Coronary artery (tissue), 2 donors: Measurements from ENCODE around the gene MPZ.
"Not testable (repeated sequence)": the region's sequence is repeated elsewhere in the genome, so short reads cannot be mapped to it uniquely, and the experiment has no call there.

Experiments
- DNase-seq: peaks from one replicate; pipeline ENCODE4 v3.0.0-alpha.2; 2017; ENCODE audit warnings: low spot score
- H3K27ac ChIP-seq, 2 donors: fragments of 200-600 bp; sonication (generic); one replicate each; pipeline ENCODE4 v1.5.1; 2016 to 2019
- H3K4me3 ChIP-seq: fragments of 200-600 bp; sonication (generic); 2 replicates; pipeline ENCODE4 v1.5.1; 2016; ENCODE audit warnings: mild to moderate bottlenecking, moderate library complexity
- TF ChIP-seq, protein P1 (sequence below): fragments of 200-600 bp; sonication (generic); IDR thresholded peaks from one replicate; pipeline ENCODE4 v1.5.1; 2019; ENCODE audit warnings: antibody characterized with exemption

Gene MPZ

DNA sequence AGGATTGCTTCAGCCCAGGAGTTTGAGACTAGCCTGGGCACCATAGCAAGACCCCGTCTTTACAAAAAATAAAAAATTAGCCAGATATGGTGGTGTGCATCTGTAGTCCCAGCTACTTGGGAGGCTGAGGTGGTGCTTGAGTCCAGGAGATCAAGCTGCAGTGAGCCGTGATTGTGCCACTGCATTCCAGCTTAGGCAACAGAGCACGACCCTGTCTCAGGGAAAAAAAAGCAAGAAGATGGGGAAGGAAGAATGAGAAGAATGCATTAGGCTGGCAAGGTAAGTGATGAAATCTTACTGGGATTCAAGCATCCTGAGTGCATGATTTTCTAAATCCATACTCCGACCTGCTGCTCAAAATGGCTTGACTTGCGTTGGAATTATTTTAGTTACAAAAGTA is 44.5 kb downstream of the MPZ start:
- Histone ChIP-seq H3K27ac (no peak overlapping the region), H3K4me3 (no peak overlapping the region)
- TF ChIP-seq, protein P1, sequence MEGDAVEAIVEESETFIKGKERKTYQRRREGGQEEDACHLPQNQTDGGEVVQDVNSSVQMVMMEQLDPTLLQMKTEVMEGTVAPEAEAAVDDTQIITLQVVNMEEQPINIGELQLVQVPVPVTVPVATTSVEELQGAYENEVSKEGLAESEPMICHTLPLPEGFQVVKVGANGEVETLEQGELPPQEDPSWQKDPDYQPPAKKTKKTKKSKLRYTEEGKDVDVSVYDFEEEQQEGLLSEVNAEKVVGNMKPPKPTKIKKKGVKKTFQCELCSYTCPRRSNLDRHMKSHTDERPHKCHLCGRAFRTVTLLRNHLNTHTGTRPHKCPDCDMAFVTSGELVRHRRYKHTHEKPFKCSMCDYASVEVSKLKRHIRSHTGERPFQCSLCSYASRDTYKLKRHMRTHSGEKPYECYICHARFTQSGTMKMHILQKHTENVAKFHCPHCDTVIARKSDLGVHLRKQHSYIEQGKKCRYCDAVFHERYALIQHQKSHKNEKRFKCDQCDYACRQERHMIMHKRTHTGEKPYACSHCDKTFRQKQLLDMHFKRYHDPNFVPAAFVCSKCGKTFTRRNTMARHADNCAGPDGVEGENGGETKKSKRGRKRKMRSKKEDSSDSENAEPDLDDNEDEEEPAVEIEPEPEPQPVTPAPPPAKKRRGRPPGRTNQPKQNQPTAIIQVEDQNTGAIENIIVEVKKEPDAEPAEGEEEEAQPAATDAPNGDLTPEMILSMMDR = no peak
- DNase-seq = no peak

- DNase-seq = no peak
- TF ChIP-seq, protein P1 = no peak
- no peak overlapping the region for H3K4me3 ChIP-seq
- no peak overlapping the region for H3K27ac ChIP-seq
Measured at GRCh38 chr1:161261261-161262235, 48.2 kb downstream of the MPZ start.

DNA sequence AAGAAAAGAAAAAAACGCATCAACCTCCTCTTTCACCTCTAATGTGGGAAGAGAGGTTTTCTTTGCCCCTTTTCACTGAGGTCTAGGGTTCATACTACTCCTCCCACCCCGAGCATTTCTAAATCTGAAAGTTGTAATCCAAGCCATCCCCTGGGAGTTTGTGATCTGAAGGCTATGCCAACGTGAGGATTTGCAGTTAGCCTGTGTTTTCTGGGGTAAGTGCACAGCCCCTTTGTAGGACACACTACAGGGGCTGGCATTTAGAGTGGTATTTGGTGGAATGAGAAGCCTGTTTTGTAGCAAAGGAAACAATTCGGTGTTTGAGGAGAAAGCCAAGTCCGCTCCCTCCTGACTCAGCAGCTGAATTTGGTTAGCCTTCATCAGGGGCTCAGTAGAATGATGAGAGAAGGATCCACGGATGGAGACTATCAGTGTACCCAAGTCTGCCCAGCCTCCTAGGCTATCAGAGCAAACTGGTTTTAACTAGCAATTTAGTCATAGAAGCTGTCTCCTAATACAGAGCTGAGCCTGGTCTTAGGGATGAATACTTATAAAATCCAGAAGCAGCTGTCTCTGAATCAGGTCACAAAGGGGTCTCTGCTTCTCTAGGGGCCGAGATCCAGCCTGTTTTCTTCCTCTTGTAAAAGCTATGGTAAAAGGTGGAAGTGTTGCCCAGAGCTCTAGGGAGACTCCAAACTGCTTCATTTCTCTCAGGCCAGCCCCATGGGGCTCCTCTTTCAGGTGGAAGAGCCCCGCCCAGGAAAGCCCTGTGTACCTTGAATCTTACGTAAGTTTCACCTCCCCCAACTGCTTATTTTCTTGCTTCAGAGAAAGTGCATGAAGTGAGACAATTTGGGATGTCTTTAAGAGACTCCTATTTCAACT is 49.1 kb downstream of the MPZ start:
- Histone ChIP-seq H3K27ac (no peak overlapping the region), H3K4me3 (no peak overlapping the region)
- DNase-seq = no peak
- TF ChIP-seq, protein P1 = no peak

GRCh38 chr1:161259765-161260164 is 50.0 kb downstream of the MPZ start:
- peak overlapping the region; percentile 70 for H3K4me3 ChIP-seq
- no peak for DNase-seq
- TF ChIP-seq, protein P1 = no peak
- no peak overlapping the region for H3K27ac ChIP-seq

- no peak overlapping the region for H3K27ac ChIP-seq
- no peak for DNase-seq
- TF ChIP-seq, protein P1 = no peak
- peak overlapping the region; percentile 70 for H3K4me3 ChIP-seq
Measured at GRCh38 chr1:161259345-161259702, 50.4 kb downstream of the MPZ start.

DNA sequence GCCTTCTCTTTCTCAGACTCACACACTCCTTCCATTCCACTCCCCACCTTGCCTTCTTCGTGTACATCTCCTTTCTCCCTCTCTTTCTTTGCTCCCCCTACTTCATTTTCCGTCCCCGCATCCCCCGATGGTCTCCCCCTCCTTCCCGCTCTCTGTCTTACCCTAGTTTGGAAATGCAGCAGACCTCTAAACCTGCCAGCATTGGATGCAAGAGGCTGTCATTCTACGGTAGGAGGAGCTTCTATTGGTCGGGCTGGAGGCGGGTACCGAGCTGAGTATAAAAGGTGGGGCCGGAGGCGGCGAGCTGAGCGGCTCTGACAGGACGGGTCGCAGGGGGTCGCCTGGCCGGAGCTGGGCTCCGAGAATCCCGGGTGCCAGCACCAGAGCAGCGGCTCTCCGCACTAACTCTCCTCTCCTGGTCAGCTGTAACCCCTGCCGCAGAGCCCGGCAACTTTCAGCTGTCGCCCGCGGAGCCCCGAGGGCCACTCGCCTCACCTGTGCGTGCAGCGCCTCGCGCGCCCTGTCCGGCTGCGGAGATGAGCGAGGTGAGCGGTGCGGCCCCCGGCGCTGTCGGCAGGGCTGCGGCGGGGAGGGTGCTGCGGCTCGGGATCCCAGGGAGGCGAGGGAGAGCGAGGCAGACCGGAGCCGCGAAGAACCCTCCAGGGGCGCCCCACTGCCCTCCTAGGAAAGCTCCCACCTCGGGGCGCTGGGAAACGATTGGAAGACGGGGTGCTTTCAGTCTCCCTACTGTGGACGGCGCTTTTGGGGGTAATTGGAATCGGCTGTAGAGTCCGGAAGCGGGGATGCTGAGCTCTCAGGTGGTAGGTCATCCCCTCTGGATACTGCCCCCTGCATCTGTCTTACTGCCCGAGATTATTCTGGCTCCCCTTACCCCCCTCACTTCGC is 51.1 kb downstream of the MPZ start, which contains the start of gene PCP4L1:
PCP4L1 (plus strand) TSS at position 307 of the 906 bp plus-strand sequence; CDS start at position 537, 230 bp downstream.
- TF ChIP-seq, protein P1 = no peak
- Histone ChIP-seq H3K27ac (no peak within 1 kb of the TSS), H3K4me3 (peak within 1 kb of the TSS; percentile 70)
- no peak for DNase-seq

- not testable (repeated sequence) for H3K4me3 ChIP-seq, DNase-seq, H3K27ac ChIP-seq
Measured at GRCh38 chr1:161257109-161257508, 52.7 kb downstream of the MPZ start.

DNA sequence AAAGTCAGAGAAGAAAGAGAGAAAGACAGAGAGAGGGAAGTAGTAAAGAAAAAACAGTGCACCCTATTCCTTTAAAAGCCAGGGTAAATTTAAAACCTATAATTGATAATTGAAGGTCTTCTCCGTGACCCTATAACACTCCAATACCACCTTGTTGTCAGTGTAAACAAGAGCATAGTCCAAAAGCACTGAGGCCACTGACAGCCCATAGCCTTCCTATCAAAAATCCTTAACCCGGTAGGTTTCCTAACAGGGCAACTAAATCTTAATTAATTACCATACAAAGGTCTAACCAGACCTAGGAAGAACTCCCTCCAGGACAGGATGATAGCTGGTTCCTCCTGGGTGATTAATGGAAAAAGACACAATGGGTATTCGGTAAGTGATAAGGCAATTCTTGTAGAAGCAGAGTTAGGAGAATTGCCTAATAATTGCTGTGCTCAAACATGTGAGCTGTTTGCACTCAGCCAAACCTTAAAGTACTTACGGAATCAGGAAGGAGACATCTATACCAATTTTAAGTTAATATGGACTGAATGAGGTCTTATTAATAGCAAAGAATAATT is 53.7 kb downstream of the MPZ start:
- not testable (repeated sequence) for DNase-seq, H3K27ac ChIP-seq

GRCh38 chr1:161255302-161255701 is 54.5 kb downstream of the MPZ start:
- not testable (repeated sequence) for H3K27ac ChIP-seq, DNase-seq, H3K4me3 ChIP-seq

More for the DNA sequence above, 53.7 kb downstream of the MPZ start:
- H3K4me3 ChIP-seq = not testable (repeated sequence)
